Pancreas (tissue), 10 donors: ENCODE measurements around the gene PLA2G4D. TPM values are rescaled to one million over a fixed set of nuclear protein-coding genes. Genes with fewer than 3 reads are reported as not detected.

Experiments used
- ATAC-seq, 4 donors: fragments of 200-7000 bp; cut with Tn5 transposase; one replicate each; pipeline versions ENCODE4 v1.8.0 to v1.9.1; 2020; ENCODE audit warnings: mild to moderate bottlenecking in 4 of 4, moderate library complexity in 4 of 4
- DNase-seq, 6 donors: peaks; one replicate each; pipeline ENCODE4 v3.0.0-alpha.2; 2020
- FAIRE-seq: peaks from 2 replicates; lab custom pipeline; 2012; peaks lifted over from hg19 to GRCh38; lab: Jason Lieb, UNC
- H3K27ac ChIP-seq, 4 donors: fragments of 200-600 bp; sonication (generic); 1 replicate in 3 of 4; 2 replicates in 1 of 4; pipeline versions ENCODE4 v1.5.0 to v1.8.0; 2020
- H3K27me3 ChIP-seq, 4 donors: fragments of 200-600 bp; one replicate each; pipeline ENCODE4 v1.8.0; 2021
- H3K36me3 ChIP-seq, 3 donors: fragments of 200-600 bp; sonication (generic) in 1 of 3; one replicate each; pipeline versions ENCODE4 v1.5.0 to v1.8.0; 2020 to 2021
- H3K4me1 ChIP-seq, 3 donors: fragments of 200-600 bp; one replicate each; pipeline ENCODE4 v1.8.0; 2021
- H3K4me3 ChIP-seq, 4 donors: fragments of 200-600 bp; sonication (generic) in 2 of 4; one replicate each; pipeline versions ENCODE4 v1.5.0 to v1.8.0; 2020 to 2021
- H3K9me3 ChIP-seq, 4 donors: fragments of 200-600 bp; one replicate each; pipeline ENCODE4 v1.8.0; 2021
- CTCF ChIP-seq, 4 donors: fragments of 200-600 bp; sonication (generic) in 3 of 4; IDR thresholded peaks; one replicate each; pipeline versions ENCODE4 v1.5.0 to v1.8.0; 2021; ENCODE audit warnings: antibody characterized with exemption in 4 of 4
- WGBS, 2 donors: extraction: QIAGEN DNeasy Blood & Tissue Kit; methylation state at CpG; one replicate each; pipeline ENCODE4 v1.1.7; 2013; 5-methylcytosine and 5-hydroxymethylcytosine counted together
- intact Hi-C, 3 donors: fragments of 100-400 bp; cut with DNase I; formaldehyde crosslinking; loops; one replicate each; pipeline versions ENCODE4 v1.11.1 to v1.14.2; 2022
- polyA plus RNA-seq, 2 donors: library from polyadenylated mRNA; stranded (reverse); fragments of 200-250 nt; gene quantifications; one replicate each; pipeline ENCODE4 v1.2.3, GENCODE V29; 2013
- total RNA-seq, 6 donors: library from RNA; stranded (reverse); fragmentation: NEBNext Ultra II Directional in 4 of 6; extraction: Animal tissue kit (Norgen Biotek cat#: 25700) in 4 of 6; gene quantifications; one replicate each; pipeline versions ENCODE4 v1.2.1 to v1.2.4, GENCODE V29; 2021 to 2023
- donor health status: healthy with polysubstance abuse.
- donor health status: DM: no; HTN: no; CAD: no; lungs with moderate emphysema.
- donor health status: DM: no; HTN: no; CAD: no.
- donor health status: control.
- donor health status: control.
- donor health status: Bipolar disorder and iron deficiency.
- donor health status: DM: yes; HTN: yes; CAD: no.
- donor health status: DM: no; HTN: no; CAD: no.
- donor health status: DM: no; HTN: no; CAD: no.
- donor health status: DM: yes; HTN: yes; CAD: no.

Gene PLA2G4D
- total and polyA plus RNA-seq, 8 donors: 0.04 to 0.31 (median 0.07) TPM; not detected in 4

GRCh38 chr15:42087460-42087859 lies 6.9 kb downstream of the PLA2G4D start:
- intact Hi-C loops: no loop called here
- Histone ChIP-seq H3K36me3 (no peaks in the 10 kb centered on the region), H3K27me3 (no peaks in the 10 kb centered on the region), H3K4me1 (peaks cover 7 to 13% (median 12%) of the 10 kb centered on the region in 3 donors), H3K4me3 (no peak overlapping the region), H3K27ac (no peak overlapping the region), H3K9me3 (no peaks in the 10 kb centered on the region)
- WGBS, 2 donors: 93 to 94% methylated on average over 13 of the region's 13 CpGs
- TF ChIP-seq CTCF (IDR thresholded peaks at IDR 0.05): no peak
- FAIRE-seq: no peak
- no peak for ATAC-seq
- no peak for DNase-seq

GRCh38 chr15:42085721-42086120 lies 8.6 kb downstream of the PLA2G4D start:
- intact Hi-C loops: no loop called here
- H3K36me3 ChIP-seq: no peaks in the 10 kb centered on the region
- TF ChIP-seq CTCF (IDR thresholded peaks at IDR 0.05): no peak
- no peaks in the 10 kb centered on the region for H3K9me3 ChIP-seq
- H3K4me1 ChIP-seq: peaks cover 7 to 13% (median 12%) of the 10 kb centered on the region in 3 donors
- no peak overlapping the region for H3K27ac ChIP-seq
- H3K4me3 ChIP-seq: no peak overlapping the region
- FAIRE-seq (no peak), DNase-seq (no peak), ATAC-seq (no peak)
- no peaks in the 10 kb centered on the region for H3K27me3 ChIP-seq
- WGBS, 2 donors: 84 to 88% methylated on average over 3 of the region's 3 CpGs

- no peak for ATAC-seq
- FAIRE-seq: no peak
- Histone ChIP-seq H3K27me3 (no peaks in the 10 kb centered on the region), H3K4me3 (no peak overlapping the region), H3K4me1 (peaks cover 7 to 13% (median 12%) of the 10 kb centered on the region in 3 donors), H3K36me3 (no peaks in the 10 kb centered on the region), H3K27ac (no peak overlapping the region), H3K9me3 (no peaks in the 10 kb centered on the region)
- DNase-seq: peak in 1 of 6 donors; percentile 13
- 67 to 76% methylated on average over 5 of the region's 5 CpGs for WGBS, 2 donors
- intact Hi-C loops: no loop called here
- TF ChIP-seq CTCF (IDR thresholded peaks at IDR 0.05): no peak
Measured at GRCh38 chr15:42085236-42085605, 9.1 kb downstream of the PLA2G4D start.

- 25 to 26% methylated on average over 29 of the region's 29 CpGs for WGBS, 2 donors
- FAIRE-seq: no peak
- Histone ChIP-seq H3K4me3 (no peak overlapping the region), H3K9me3 (no peaks in the 10 kb centered on the region), H3K27me3 (no peaks in the 10 kb centered on the region), H3K4me1 (peaks cover 7 to 12% (median 11%) of the 10 kb centered on the region in 3 donors), H3K36me3 (no peaks in the 10 kb centered on the region), H3K27ac (no peak overlapping the region)
- peak; percentile 94 to 97 (median 96) for TF ChIP-seq CTCF (IDR thresholded peaks at IDR 0.05)
- intact Hi-C loops: no loop called here
- ATAC-seq: peak; percentile 90 to 94 (median 92)
- DNase-seq: peak; percentile 50 to 90 (median 79)
Measured at GRCh38 chr15:42084465-42085235, 9.7 kb downstream of the PLA2G4D start.

GRCh38 chr15:42083916-42084315 lies 10.4 kb downstream of the PLA2G4D start:
- H3K27me3 ChIP-seq: no peaks in the 10 kb centered on the region
- H3K4me3 ChIP-seq: no peak overlapping the region
- H3K9me3 ChIP-seq: no peaks in the 10 kb centered on the region
- ATAC-seq: no peak
- WGBS, 2 donors: 79 to 86% methylated on average over 13 of the region's 13 CpGs
- peaks cover under 1 to 5% (median 3%) of the 10 kb centered on the region in 3 donors for H3K4me1 ChIP-seq
- no peak for DNase-seq
- no peak overlapping the region for H3K27ac ChIP-seq
- no peaks in the 10 kb centered on the region for H3K36me3 ChIP-seq
- intact Hi-C loops: no loop called here
- no peak for FAIRE-seq
- no peak for TF ChIP-seq CTCF (IDR thresholded peaks at IDR 0.05)
